Upper lobe of left lung (tissue), 6 donors: Measurements from ENCODE around the gene TAC4. TPM values are rescaled to one million over a fixed set of nuclear protein-coding genes. Genes with fewer than 3 reads are reported as not detected.

Experiments used
- ATAC-seq, 2 donors: fragments of 200-7000 bp; cut with Tn5 transposase; one replicate each; pipeline ENCODE4 v1.9.1; 2022; ENCODE audit warnings: mild to moderate bottlenecking in 2 of 2, moderate library complexity in 2 of 2; ENCODE audit not compliant: low FRiP score in 2 of 2
- DNase-seq, 2 donors: peaks; one replicate each; pipeline ENCODE4 v3.0.0-alpha.2; 2019 to 2020
- H3K27ac ChIP-seq, 4 donors: fragments of 200-600 bp; sonication (generic); one replicate each; pipeline ENCODE4 v1.5.1; 2016 to 2019
- H3K27me3 ChIP-seq, 4 donors: fragments of 200-600 bp; sonication (generic); one replicate each; pipeline ENCODE4 v1.5.1; 2017 to 2019
- H3K36me3 ChIP-seq, 4 donors: fragments of 200-600 bp; sonication (generic); one replicate each; pipeline ENCODE4 v1.5.1; 2016 to 2019
- H3K4me1 ChIP-seq, 4 donors: fragments of 200-600 bp; sonication (generic); one replicate each; pipeline ENCODE4 v1.5.1; 2018 to 2019
- H3K4me3 ChIP-seq, 4 donors: fragments of 200-600 bp; sonication (generic); one replicate each; pipeline ENCODE4 v1.5.1; 2017 to 2019; ENCODE audit warnings: mild to moderate bottlenecking in 2 of 4, moderate library complexity in 1 of 4
- H3K9me3 ChIP-seq, 4 donors: fragments of 200-600 bp; sonication (generic); one replicate each; pipeline ENCODE4 v1.5.1; 2018 to 2019
- EP300 ChIP-seq, 4 donors: sonication (generic); formaldehyde crosslinking; IDR thresholded peaks; one replicate each; pipeline ENCODE4 v1.5.1; 2017; ENCODE audit warnings: antibody characterized with exemption in 4 of 4, control low read depth in 2 of 4
- POLR2A ChIP-seq, 4 donors: fragments of 450-650 bp; IDR thresholded peaks; one replicate each; pipeline ENCODE4 v1.5.1; 2016 to 2017; ENCODE audit warnings: antibody characterized with exemption in 4 of 4, mild to moderate bottlenecking in 2 of 4
- POLR2AphosphoS5 ChIP-seq, 2 donors: sonication (generic); formaldehyde crosslinking; IDR thresholded peaks; one replicate each; pipeline ENCODE4 v1.5.1; 2017; ENCODE audit warnings: antibody characterized with exemption in 2 of 2
- WGBS, 2 donors: methylation state at CpG; one replicate each; pipeline ENCODE4 v1.1.5; 2017 to 2018; 5-methylcytosine and 5-hydroxymethylcytosine counted together
- total RNA-seq, 6 donors: library from RNA; depleted of rRNA in 4 of 6; stranded (reverse); fragments of >200 nt in 4 of 6; gene quantifications; one replicate each; pipeline versions ENCODE4 v1.1.0 to v1.2.1, GENCODE V29; 2016 to 2021
- TF ChIP-seq, protein P1 (sequence below), 6 experiments: fragments of 450-650 bp in 4 of 6; fragments of 200-600 bp in 2 of 6; sonication (generic) in 2 of 6; IDR thresholded peaks; one replicate each; pipeline ENCODE4 v1.5.1; 2016 to 2019; ENCODE audit warnings: antibody characterized with exemption in 6 of 6
- donor health status: DM: no; HTN: no; CAD: no; lungs with moderate emphysema.
- donor health status: DM: no; HTN: yes; CAD: no; lungs with severe emphysema.

TAC4 gene
- total RNA-seq, 6 donors from 2014 or later = not detected

DNA sequence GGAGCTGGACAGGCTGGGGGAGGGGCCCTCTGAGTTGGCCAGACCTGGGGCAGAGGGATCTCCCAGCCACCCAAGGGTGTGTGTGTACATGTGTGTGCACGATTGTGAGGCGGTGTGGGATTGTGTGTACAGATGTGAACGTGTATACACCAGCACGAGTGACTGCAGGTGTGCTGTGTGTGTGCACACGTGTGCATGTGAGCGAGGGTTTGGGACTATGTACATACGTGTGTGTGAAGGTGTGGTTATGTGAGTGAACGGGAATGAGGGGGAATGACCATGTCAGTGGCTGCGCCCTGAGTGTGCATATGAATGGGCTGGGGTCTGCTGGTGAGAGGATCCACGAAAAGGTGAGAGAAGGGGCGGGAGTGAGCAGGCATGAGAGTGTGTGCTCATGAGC lies 22.4 kb upstream of the TAC4 start:
- Histone ChIP-seq H3K36me3 (no peaks in the 10 kb centered on the region), H3K9me3 (no peaks in the 10 kb centered on the region), H3K4me3 (no peak overlapping the region), H3K4me1 (peaks cover 0 to 15% (median 7%) of the 10 kb centered on the region in 4 donors), H3K27ac (no peak overlapping the region), H3K27me3 (no peaks in the 10 kb centered on the region)
- ATAC-seq (no peak), DNase-seq (no peak)
- TF ChIP-seq POLR2AphosphoS5 (IDR thresholded peaks at IDR 0.05) (no peak), POLR2A (IDR thresholded peaks at IDR 0.05) (no peak), EP300 (IDR thresholded peaks at IDR 0.05) (no peak)
- TF ChIP-seq, protein P1, sequence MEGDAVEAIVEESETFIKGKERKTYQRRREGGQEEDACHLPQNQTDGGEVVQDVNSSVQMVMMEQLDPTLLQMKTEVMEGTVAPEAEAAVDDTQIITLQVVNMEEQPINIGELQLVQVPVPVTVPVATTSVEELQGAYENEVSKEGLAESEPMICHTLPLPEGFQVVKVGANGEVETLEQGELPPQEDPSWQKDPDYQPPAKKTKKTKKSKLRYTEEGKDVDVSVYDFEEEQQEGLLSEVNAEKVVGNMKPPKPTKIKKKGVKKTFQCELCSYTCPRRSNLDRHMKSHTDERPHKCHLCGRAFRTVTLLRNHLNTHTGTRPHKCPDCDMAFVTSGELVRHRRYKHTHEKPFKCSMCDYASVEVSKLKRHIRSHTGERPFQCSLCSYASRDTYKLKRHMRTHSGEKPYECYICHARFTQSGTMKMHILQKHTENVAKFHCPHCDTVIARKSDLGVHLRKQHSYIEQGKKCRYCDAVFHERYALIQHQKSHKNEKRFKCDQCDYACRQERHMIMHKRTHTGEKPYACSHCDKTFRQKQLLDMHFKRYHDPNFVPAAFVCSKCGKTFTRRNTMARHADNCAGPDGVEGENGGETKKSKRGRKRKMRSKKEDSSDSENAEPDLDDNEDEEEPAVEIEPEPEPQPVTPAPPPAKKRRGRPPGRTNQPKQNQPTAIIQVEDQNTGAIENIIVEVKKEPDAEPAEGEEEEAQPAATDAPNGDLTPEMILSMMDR (IDR thresholded peaks at IDR 0.05) = no peak
- 83 to 90% methylated on average over 11 of the region's 11 CpGs for WGBS, 2 donors

DNA sequence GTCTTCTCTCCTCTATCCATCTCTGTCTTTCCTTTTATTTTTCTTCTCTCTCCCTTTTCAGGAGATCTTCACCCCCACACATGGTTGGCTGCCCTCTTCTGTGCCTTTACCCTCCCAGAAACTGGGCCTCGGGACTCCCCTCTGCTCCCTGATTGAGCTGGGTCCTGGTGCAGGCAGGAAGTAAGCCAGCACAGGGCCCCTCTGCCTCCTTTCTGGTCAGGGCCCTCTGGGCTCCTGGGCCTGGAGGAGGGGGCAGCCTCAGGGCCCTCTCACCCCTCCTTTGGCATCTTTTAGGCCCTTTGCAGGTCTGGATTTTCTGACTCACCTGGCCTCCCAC lies 21.1 kb upstream of the TAC4 start:
- TF ChIP-seq POLR2A (IDR thresholded peaks at IDR 0.05) (no peak), POLR2AphosphoS5 (IDR thresholded peaks at IDR 0.05) (no peak), EP300 (IDR thresholded peaks at IDR 0.05) (no peak)
- TF ChIP-seq, protein P1 (IDR thresholded peaks at IDR 0.05) = no peak
- Histone ChIP-seq H3K27ac (no peak overlapping the region), H3K4me1 (peaks cover 0 to 10% (median 4%) of the 10 kb centered on the region in 4 donors), H3K27me3 (no peaks in the 10 kb centered on the region), H3K9me3 (no peaks in the 10 kb centered on the region), H3K4me3 (no peak overlapping the region), H3K36me3 (no peaks in the 10 kb centered on the region)
- 38 to 63% methylated on average over 1 of the region's 1 CpG for WGBS, 2 donors
- no peak for ATAC-seq
- DNase-seq = no peak

DNA sequence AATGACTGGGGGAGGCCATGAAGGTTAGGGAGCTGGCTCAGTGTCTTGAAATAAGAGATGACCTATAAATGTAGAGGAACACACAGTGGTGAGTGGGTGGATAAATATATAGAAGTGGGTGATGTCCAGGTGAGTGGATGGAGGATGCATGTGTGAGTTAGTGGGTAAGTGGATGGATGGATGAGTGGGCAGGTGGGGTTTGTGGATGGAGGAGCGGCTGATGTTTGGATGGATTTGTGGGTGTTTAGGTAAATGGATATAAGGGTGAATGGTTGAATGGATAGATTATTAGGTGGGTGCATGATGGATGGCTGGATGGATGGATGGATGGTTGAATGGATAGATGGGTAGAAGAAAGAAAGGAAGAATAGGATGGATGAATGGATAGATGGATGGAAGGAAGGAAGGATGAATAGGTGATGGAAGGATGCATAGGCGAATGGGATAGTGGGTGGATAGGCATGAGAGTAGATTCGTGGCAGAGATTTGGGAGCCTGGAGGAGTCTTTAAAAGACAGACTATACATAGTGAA lies 19.1 kb upstream of the TAC4 start:
- Histone ChIP-seq H3K9me3 (no peaks in the 10 kb centered on the region), H3K27me3 (no peaks in the 10 kb centered on the region), H3K27ac (no peak overlapping the region), H3K4me3 (no peak overlapping the region), H3K36me3 (no peaks in the 10 kb centered on the region), H3K4me1 (peaks cover 0 to 9% (median 4%) of the 10 kb centered on the region in 4 donors)
- no peak for ATAC-seq
- TF ChIP-seq EP300 (IDR thresholded peaks at IDR 0.05) (no peak), POLR2A (IDR thresholded peaks at IDR 0.05) (no peak), POLR2AphosphoS5 (IDR thresholded peaks at IDR 0.05) (no peak)
- TF ChIP-seq, protein P1 (IDR thresholded peaks at IDR 0.05) = no peak
- DNase-seq = no peak
- 70 to 89% methylated on average over 3 of the region's 3 CpGs for WGBS, 2 donors

GRCh38 chr17:49866019-49866380 lies 18.1 kb upstream of the TAC4 start:
- Histone ChIP-seq H3K4me3 (no peak overlapping the region), H3K27ac (no peak overlapping the region), H3K4me1 (peaks cover 4 to 12% (median 8%) of the 10 kb centered on the region in 4 donors), H3K27me3 (no peaks in the 10 kb centered on the region), H3K36me3 (no peaks in the 10 kb centered on the region), H3K9me3 (no peaks in the 10 kb centered on the region)
- WGBS, 2 donors = 38% methylated on average over 1 of the region's 1 CpG; no CpG with 5 or more reads in 1 of the 2 donors
- TF ChIP-seq EP300 (IDR thresholded peaks at IDR 0.05) (no peak), POLR2AphosphoS5 (IDR thresholded peaks at IDR 0.05) (no peak), POLR2A (IDR thresholded peaks at IDR 0.05) (no peak)
- TF ChIP-seq, protein P1 (IDR thresholded peaks at IDR 0.05) = no peak
- ATAC-seq = no peak
- no peak for DNase-seq

- no peak for ATAC-seq
- Histone ChIP-seq H3K4me3 (no peak overlapping the region), H3K27ac (peak overlapping the region in 1 of 4 donors; percentile 11), H3K36me3 (no peaks in the 10 kb centered on the region), H3K27me3 (no peaks in the 10 kb centered on the region), H3K4me1 (peaks cover 4 to 21% (median 12%) of the 10 kb centered on the region in 4 donors), H3K9me3 (no peaks in the 10 kb centered on the region)
- WGBS, 2 donors = 29 to 60% methylated on average over 3 to 15 of the region's 17 CpGs
- TF ChIP-seq, protein P1 (IDR thresholded peaks at IDR 0.05) = no peak
- TF ChIP-seq EP300 (IDR thresholded peaks at IDR 0.05) = no peak
- no peak for TF ChIP-seq POLR2AphosphoS5 (IDR thresholded peaks at IDR 0.05)
- TF ChIP-seq POLR2A (IDR thresholded peaks at IDR 0.05) = no peak
- DNase-seq = peak; percentile 68 to 69
Observed at GRCh38 chr17:49862781-49863331, 15.0 kb upstream of the TAC4 start.
